Endothelial cell of umbilical vein (primary cell): ENCODE measurements around the gene TBC1D19.

Experiments used
- EZH2 ChIP-seq: IDR thresholded peaks from 2 replicates; pipeline ENCODE4 v1.6.1; 2012; ENCODE audit warnings: borderline replicate concordance, low read depth, mild to moderate bottlenecking, moderate library complexity, low read length, inconsistent platforms; ENCODE audit not compliant: severe bottlenecking
- FOS ChIP-seq: IDR thresholded peaks from 2 replicates; pipeline ENCODE4 v1.6.1; 2011; ENCODE audit warnings: mild to moderate bottlenecking, low read length, moderate library complexity, borderline replicate concordance; ENCODE audit not compliant: insufficient read depth
- POLR2A ChIP-seq: IDR thresholded peaks from 2 replicates; pipeline ENCODE4 v1.6.1; 2012; ENCODE audit warnings: low read depth, mild to moderate bottlenecking, control low read depth, low read length
- POLR2AphosphoS5 ChIP-seq: IDR thresholded peaks from 2 replicates; pipeline ENCODE4 v1.6.1; 2012; ENCODE audit warnings: low read depth, mild to moderate bottlenecking, control low read depth, low read length, moderate library complexity; ENCODE audit not compliant: insufficient read depth
- TF ChIP-seq, protein P1 (sequence below), 2 donors: IDR thresholded peaks; 1 replicate in 1 of 2; 2 replicates in 1 of 2; pipeline ENCODE4 v1.5.1; 2011; ENCODE audit warnings: low read length in 2 of 2, mild to moderate bottlenecking in 2 of 2, moderate library complexity in 2 of 2, control low read depth in 1 of 2, inconsistent platforms in 1 of 2, low read depth in 1 of 2; ENCODE audit not compliant: insufficient read depth in 1 of 2; ENCODE audit errors: extremely low read depth in 1 of 2
- TF ChIP-seq, protein P2 (sequence below): IDR thresholded peaks from 2 replicates; pipeline ENCODE4 v1.6.1; 2011; ENCODE audit not compliant: insufficient read depth, insufficient read length

DNA sequence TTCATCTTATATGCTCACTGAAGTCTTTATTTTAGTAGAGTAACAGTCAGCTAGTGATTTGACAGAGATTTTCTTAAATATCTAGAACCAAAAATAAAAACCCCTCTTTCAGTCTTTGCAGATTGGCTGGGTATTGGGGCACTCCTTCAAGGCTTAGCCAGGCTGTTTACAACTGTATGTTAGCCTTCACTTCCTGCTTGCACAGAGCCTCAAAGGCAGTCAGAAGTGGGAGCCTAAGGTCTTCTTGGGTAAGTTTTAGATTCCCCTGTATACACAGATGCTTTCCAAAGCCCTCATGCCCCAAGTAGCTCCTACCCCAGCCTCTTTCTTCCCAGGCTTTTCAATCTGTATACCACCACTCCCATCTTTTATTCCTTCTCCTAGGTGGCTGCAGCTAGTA, 140.7 kb downstream of the TBC1D19 start:
- TF ChIP-seq, protein P1, sequence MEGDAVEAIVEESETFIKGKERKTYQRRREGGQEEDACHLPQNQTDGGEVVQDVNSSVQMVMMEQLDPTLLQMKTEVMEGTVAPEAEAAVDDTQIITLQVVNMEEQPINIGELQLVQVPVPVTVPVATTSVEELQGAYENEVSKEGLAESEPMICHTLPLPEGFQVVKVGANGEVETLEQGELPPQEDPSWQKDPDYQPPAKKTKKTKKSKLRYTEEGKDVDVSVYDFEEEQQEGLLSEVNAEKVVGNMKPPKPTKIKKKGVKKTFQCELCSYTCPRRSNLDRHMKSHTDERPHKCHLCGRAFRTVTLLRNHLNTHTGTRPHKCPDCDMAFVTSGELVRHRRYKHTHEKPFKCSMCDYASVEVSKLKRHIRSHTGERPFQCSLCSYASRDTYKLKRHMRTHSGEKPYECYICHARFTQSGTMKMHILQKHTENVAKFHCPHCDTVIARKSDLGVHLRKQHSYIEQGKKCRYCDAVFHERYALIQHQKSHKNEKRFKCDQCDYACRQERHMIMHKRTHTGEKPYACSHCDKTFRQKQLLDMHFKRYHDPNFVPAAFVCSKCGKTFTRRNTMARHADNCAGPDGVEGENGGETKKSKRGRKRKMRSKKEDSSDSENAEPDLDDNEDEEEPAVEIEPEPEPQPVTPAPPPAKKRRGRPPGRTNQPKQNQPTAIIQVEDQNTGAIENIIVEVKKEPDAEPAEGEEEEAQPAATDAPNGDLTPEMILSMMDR (IDR thresholded peaks at IDR 0.05; ENCODE audit: extremely low read depth in 1 of 2, insufficient read depth in 1 of 2, low read depth in 1 of 2, low read length in 2 of 2), result no peak
- TF ChIP-seq POLR2A, result no peak
- no peak for TF ChIP-seq EZH2
- TF ChIP-seq POLR2AphosphoS5, result no peak
- TF ChIP-seq, protein P2, sequence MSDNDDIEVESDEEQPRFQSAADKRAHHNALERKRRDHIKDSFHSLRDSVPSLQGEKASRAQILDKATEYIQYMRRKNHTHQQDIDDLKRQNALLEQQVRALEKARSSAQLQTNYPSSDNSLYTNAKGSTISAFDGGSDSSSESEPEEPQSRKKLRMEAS, result no peak
- no peak for TF ChIP-seq FOS
